Peyer's patch (tissue), 4 donors: Measurements from ENCODE around the gene SMIM27.

ENCODE experiments used
- POLR2A ChIP-seq, 2 donors: fragments of 450-650 bp; IDR thresholded peaks; one replicate each; pipeline ENCODE4 v1.5.1; 2017; ENCODE audit warnings: antibody characterized with exemption in 2 of 2, mild to moderate bottlenecking in 2 of 2, moderate library complexity in 2 of 2
- TF ChIP-seq, protein P1 (sequence below), 6 experiments: fragments of 450-650 bp in 4 of 6; fragments of 200-600 bp in 2 of 6; sonication (generic) in 1 of 6; IDR thresholded peaks; one replicate each; pipeline ENCODE4 v1.5.1; 2017 to 2019; ENCODE audit warnings: antibody characterized with exemption in 6 of 6, mild to moderate bottlenecking in 3 of 6, moderate library complexity in 1 of 6

DNA sequence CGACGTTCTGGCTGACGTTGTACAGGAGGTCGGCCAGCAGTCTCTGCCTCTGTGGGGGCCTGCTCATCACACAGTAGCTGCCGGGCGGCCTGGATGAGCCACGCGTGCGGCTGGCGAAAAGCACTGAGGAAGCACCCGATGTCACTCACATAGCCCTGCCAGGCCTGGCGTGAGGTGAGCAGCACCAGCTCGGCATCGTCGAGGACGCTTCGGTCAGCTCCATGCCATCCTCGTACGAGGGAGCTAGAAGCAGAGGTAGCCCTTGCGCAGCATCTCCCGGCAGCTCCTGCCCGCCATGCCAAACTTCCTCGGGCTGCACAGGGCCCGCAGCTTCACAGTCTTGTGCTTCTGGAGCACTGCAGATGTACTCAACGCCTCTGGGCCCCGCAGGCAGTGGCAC, 14.6 kb downstream of the SMIM27 start:
- TF ChIP-seq POLR2A (IDR thresholded peaks at IDR 0.05) = no peak
- TF ChIP-seq, protein P1, sequence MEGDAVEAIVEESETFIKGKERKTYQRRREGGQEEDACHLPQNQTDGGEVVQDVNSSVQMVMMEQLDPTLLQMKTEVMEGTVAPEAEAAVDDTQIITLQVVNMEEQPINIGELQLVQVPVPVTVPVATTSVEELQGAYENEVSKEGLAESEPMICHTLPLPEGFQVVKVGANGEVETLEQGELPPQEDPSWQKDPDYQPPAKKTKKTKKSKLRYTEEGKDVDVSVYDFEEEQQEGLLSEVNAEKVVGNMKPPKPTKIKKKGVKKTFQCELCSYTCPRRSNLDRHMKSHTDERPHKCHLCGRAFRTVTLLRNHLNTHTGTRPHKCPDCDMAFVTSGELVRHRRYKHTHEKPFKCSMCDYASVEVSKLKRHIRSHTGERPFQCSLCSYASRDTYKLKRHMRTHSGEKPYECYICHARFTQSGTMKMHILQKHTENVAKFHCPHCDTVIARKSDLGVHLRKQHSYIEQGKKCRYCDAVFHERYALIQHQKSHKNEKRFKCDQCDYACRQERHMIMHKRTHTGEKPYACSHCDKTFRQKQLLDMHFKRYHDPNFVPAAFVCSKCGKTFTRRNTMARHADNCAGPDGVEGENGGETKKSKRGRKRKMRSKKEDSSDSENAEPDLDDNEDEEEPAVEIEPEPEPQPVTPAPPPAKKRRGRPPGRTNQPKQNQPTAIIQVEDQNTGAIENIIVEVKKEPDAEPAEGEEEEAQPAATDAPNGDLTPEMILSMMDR (IDR thresholded peaks at IDR 0.05) = no peak
